HepG2 (cell line): Measurements from ENCODE around the gene KDM4B. TPM values are rescaled to one million over a fixed set of nuclear protein-coding genes. Genes with fewer than 3 reads are reported as not detected.

Experiments
- ATAC-seq: fragments of 200-7000 bp; cut with Tn5 transposase; 3 replicates; pipeline ENCODE4 v1.9.1; 2020; ENCODE audit warnings: mild to moderate bottlenecking, moderate library complexity
- BruUV-seq: library from RNA; stranded (reverse); fragments of 400-500 nt; replicated peaks from 2 replicates; lab custom pipeline; 2021; lab: Mats Ljungman, UMichigan
- CTCF ChIA-PET: fragments of 300-600 bp; formaldehyde crosslinking; extraction: SDS; loops from one replicate; lab custom pipeline; 2021; ENCODE audit warnings: low total read pairs, inconsistent platforms, low intra/inter-chr PET ratio; lab: Yijun Ruan, JAX
- POLR2A ChIA-PET: fragments of 350-600 bp; sonication (Branson Sonifier 250); formaldehyde crosslinking; loops from one replicate; lab custom pipeline; 2020; ENCODE audit warnings: antibody characterized with exemption, inconsistent platforms; lab: Yijun Ruan, JAX
- DNase-seq: peaks from one replicate; pipeline ENCODE4 v3.0.0-alpha.2; 2015; ENCODE audit warnings: low spot score
- FAIRE-seq: peaks from 3 replicates; lab custom pipeline; 2011; peaks lifted over from hg19 to GRCh38; lab: Jason Lieb, UNC
- H2AFZ ChIP-seq: one replicate; pipeline ENCODE4 v1.6.1; 2011; ENCODE audit warnings: low read length, inconsistent platforms
- H3K27ac ChIP-seq: fragments of 300-600 bp; 3 replicates; pipeline ENCODE4 v1.8.0; 2011; ENCODE audit warnings: mixed run types, mild to moderate bottlenecking, mixed read lengths, low read length, inconsistent platforms; ENCODE audit not compliant: insufficient read depth; ENCODE audit errors: extremely low read length
- H3K27me3 ChIP-seq, 2 experiments: fragments of 200-600 bp in 1 of 2; 2 replicates in 1 of 2; 3 replicates in 1 of 2; pipeline versions ENCODE4 v1.6.0 to v1.8.0; 2011; ENCODE audit warnings: low read length in 2 of 2, mild to moderate bottlenecking in 2 of 2, moderate library complexity in 2 of 2, inconsistent platforms in 1 of 2; ENCODE audit not compliant: insufficient read depth in 2 of 2, control insufficient read depth in 1 of 2
- H3K36me3 ChIP-seq, 2 experiments: fragments of 200-600 bp in 1 of 2; replicated peaks in 1 of 2; 2 replicates in 1 of 2; 3 replicates in 1 of 2; pipeline versions ENCODE4 v1.5.1 to v1.8.0; 2011; ENCODE audit warnings: low read length in 2 of 2, inconsistent platforms in 1 of 2; ENCODE audit not compliant: insufficient read depth in 2 of 2, control insufficient read depth in 1 of 2
- H3K4me1 ChIP-seq: 2 replicates; pipeline ENCODE4 v1.5.1; 2012; ENCODE audit warnings: low read length, inconsistent platforms; ENCODE audit not compliant: insufficient read depth
- H3K4me2 ChIP-seq: 2 replicates; pipeline ENCODE4 v1.6.0; 2011; ENCODE audit warnings: low read depth, low read length, inconsistent platforms
- H3K4me3 ChIP-seq, 3 experiments: fragments of 200-600 bp in 1 of 3; sonication (generic), shearing (Covaris generic) in 1 of 3; replicated peaks in 1 of 3; 2 replicates each; pipeline ENCODE4 v1.5.1; 2011 to 2016; ENCODE audit warnings: low read length in 3 of 3, inconsistent platforms in 2 of 3, low read depth in 2 of 3, mild to moderate bottlenecking in 2 of 3, control low read depth in 1 of 3, mixed read lengths in 1 of 3; ENCODE audit not compliant: insufficient read depth in 1 of 3
- H3K79me2 ChIP-seq: one replicate; pipeline ENCODE4 v1.6.1; 2011; ENCODE audit warnings: low read length, inconsistent platforms; ENCODE audit not compliant: insufficient read depth
- H3K9ac ChIP-seq: 2 replicates; pipeline ENCODE4 v1.6.0; 2011; ENCODE audit warnings: mild to moderate bottlenecking, low read depth, low read length, inconsistent platforms; ENCODE audit not compliant: insufficient read depth
- H3K9me3 ChIP-seq: 2 replicates; pipeline ENCODE4 v1.5.1; 2012; ENCODE audit warnings: mild to moderate bottlenecking, low read length
- H4K20me1 ChIP-seq: 2 replicates; pipeline ENCODE4 v1.6.0; 2011; ENCODE audit warnings: inconsistent platforms, mild to moderate bottlenecking, low read length, moderate library complexity; ENCODE audit not compliant: insufficient read depth
- CEBPG ChIP-seq: IDR thresholded peaks from 2 replicates; pipeline ENCODE4 v1.6.1; 2016
- ERF ChIP-seq: IDR thresholded peaks from 2 replicates; pipeline ENCODE4 v1.6.1; 2018; ENCODE audit warnings: missing biosample characterization, missing genetic modification reagents
- HOXA5 ChIP-seq: sonication (generic); formaldehyde crosslinking; IDR thresholded peaks from 2 replicates; pipeline ENCODE4 v1.4.0; 2020; ENCODE audit warnings: missing genetic modification reagents
- KAT2B ChIP-seq: fragments of 150-350 bp; IDR thresholded peaks from 2 replicates; pipeline ENCODE4 v1.6.1; 2014; ENCODE audit warnings: low read depth, low read length, borderline replicate concordance
- MEF2D ChIP-seq: sonication (generic); formaldehyde crosslinking; IDR thresholded peaks from 2 replicates; pipeline ENCODE4 v1.5.1; 2020; ENCODE audit warnings: mild to moderate bottlenecking, missing genetic modification reagents
- RELA ChIP-seq: sonication (generic); formaldehyde crosslinking; IDR thresholded peaks from 2 replicates; pipeline ENCODE4 v1.4.0; 2020; ENCODE audit warnings: missing genetic modification reagents
- SMAD9 ChIP-seq: sonication (generic); formaldehyde crosslinking; IDR thresholded peaks from 2 replicates; pipeline ENCODE4 v1.5.1; 2020; ENCODE audit warnings: mild to moderate bottlenecking, missing genetic modification reagents
- TEAD2 ChIP-seq: sonication (generic); formaldehyde crosslinking; IDR thresholded peaks from 2 replicates; pipeline ENCODE4 v1.9.0; 2021; ENCODE audit warnings: missing genetic modification reagents
- TERF1 ChIP-seq: sonication (generic); formaldehyde crosslinking; IDR thresholded peaks from 2 replicates; pipeline ENCODE4 v1.8.0; 2022; ENCODE audit warnings: mild to moderate bottlenecking, missing genetic modification reagents, moderate library complexity
- TFE3 ChIP-seq: IDR thresholded peaks from 2 replicates; pipeline ENCODE4 v1.6.1; 2016
- TMF1 ChIP-seq: sonication (generic); formaldehyde crosslinking; IDR thresholded peaks from 2 replicates; pipeline ENCODE4 v1.8.1; 2022; ENCODE audit warnings: low read depth, missing genetic modification reagents
- ZBTB14 ChIP-seq: sonication (generic); formaldehyde crosslinking; IDR thresholded peaks from 2 replicates; pipeline ENCODE4 v1.4.0; 2020; ENCODE audit warnings: missing genetic modification reagents
- ZBTB34 ChIP-seq: sonication (generic); formaldehyde crosslinking; IDR thresholded peaks from 2 replicates; pipeline ENCODE4 v1.8.0; 2022; ENCODE audit warnings: mild to moderate bottlenecking, missing genetic modification reagents
- ZKSCAN1 ChIP-seq: fragments of 150-350 bp; IDR thresholded peaks from 2 replicates; pipeline ENCODE4 v1.6.1; 2014; ENCODE audit warnings: low read length
- ZNF17 ChIP-seq: sonication (generic); formaldehyde crosslinking; IDR thresholded peaks from 2 replicates; pipeline ENCODE4 v1.5.0; 2020; ENCODE audit warnings: mild to moderate bottlenecking, missing genetic modification reagents
- ZNF3 ChIP-seq: IDR thresholded peaks from 2 replicates; pipeline ENCODE4 v1.7.0; 2017; ENCODE audit warnings: inconsistent platforms
- ZNF530 ChIP-seq: sonication (generic); formaldehyde crosslinking; IDR thresholded peaks from 2 replicates; pipeline ENCODE4 v1.5.0; 2020; ENCODE audit warnings: low read depth, mild to moderate bottlenecking, missing genetic modification reagents
- ZSCAN9 ChIP-seq: IDR thresholded peaks from 2 replicates; pipeline ENCODE4 v1.6.1; 2016; ENCODE audit warnings: borderline replicate concordance
- ZZZ3 ChIP-seq: sonication (generic); formaldehyde crosslinking; IDR thresholded peaks from 2 replicates; pipeline ENCODE4 v1.4.0; 2020; ENCODE audit warnings: missing genetic modification reagents, mild to moderate bottlenecking, borderline replicate concordance
- WGBS: methylation state at CpG from one replicate; pipeline ENCODE4 v1.1.6; 2017; ENCODE audit warnings: low lambda C conversion rate; 5-methylcytosine and 5-hydroxymethylcytosine counted together
- in situ Hi-C: cut with HindIII; loops from 2 replicates; pipeline ENCODE4 v1.10.0; 2017; ENCODE audit warnings: low pct_unique_long_range_greater_than_20kb; ENCODE audit not compliant: extremely low pct_ligation_motif_present
- intact Hi-C: fragments of 100-400 bp; cut with micrococcal nuclease; formaldehyde crosslinking; loops from one replicate; pipeline ENCODE4 v1.10.0; 2022; ENCODE audit not compliant: unreplicated experiment
- polyA plus RNA-seq, 8 experiments: library from polyadenylated mRNA; depleted of rRNA in 3 of 8; stranded (reverse) in 7 of 8; unstranded in 1 of 8; fragments of >200 nt; fragmentation: Illumina TruSeq in 4 of 8; extraction: Trizol in 4 of 8; gene quantifications; 2 replicates each; pipeline versions ENCODE4 v1.2.1 to v1.2.3, GENCODE V29; 2011 to 2016; ENCODE audit warnings: low read depth in 4 of 8, missing spikeins in 1 of 8, mixed read lengths in 1 of 8; ENCODE audit not compliant: insufficient read depth in 1 of 8
- total RNA-seq, 5 experiments: library from RNA; depleted of rRNA; stranded (reverse); fragments of >200 nt; fragmentation: Illumina TruSeq; extraction: Trizol; gene quantifications; 2 replicates each; pipeline ENCODE4 v1.2.3, GENCODE V29; 2016; ENCODE audit warnings: low read depth in 1 of 5
- TF ChIP-seq, protein P1 (sequence below): sonication (generic); formaldehyde crosslinking; IDR thresholded peaks from 2 replicates; pipeline ENCODE4 v1.5.1; 2020; ENCODE audit warnings: mild to moderate bottlenecking, missing genetic modification reagents

The KDM4B gene
- total and polyA plus RNA-seq, 2 of the 13 experiments (the other 11 are each of a cell fraction or from before 2014, with no cell fraction given), result 4.9 to 14.6 TPM

DNA sequence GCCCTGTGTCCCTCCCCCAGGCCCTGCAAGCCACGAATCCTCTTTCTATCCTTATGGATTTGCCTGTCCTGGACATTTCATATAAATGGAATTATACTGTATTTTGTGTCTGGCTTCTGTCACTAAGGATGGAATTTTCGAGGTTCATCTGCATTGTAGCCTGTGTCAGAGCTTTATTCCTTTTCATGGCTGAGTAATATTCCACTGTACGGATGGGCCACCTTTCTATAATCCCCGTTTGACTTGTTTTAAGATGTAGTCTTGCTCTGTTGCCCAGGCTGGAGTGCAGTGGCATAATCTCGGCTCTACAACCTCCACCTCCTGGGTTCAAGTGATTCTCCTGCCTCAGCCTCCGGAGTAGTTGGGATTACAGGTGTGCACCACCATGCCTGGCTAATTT, 3.9 kb upstream of the KDM4B start:
- no peak for ATAC-seq
- FAIRE-seq, result no peak
- DNase-seq, result no peak
- intact Hi-C loops, result no loop called here
- no peak overlapping the region for H3K4me2 ChIP-seq
- TF ChIP-seq RELA (CRISPR knock-in tag), result no peak
- TF ChIP-seq TERF1 (CRISPR knock-in tag), result no peak
- TF ChIP-seq, protein P1, sequence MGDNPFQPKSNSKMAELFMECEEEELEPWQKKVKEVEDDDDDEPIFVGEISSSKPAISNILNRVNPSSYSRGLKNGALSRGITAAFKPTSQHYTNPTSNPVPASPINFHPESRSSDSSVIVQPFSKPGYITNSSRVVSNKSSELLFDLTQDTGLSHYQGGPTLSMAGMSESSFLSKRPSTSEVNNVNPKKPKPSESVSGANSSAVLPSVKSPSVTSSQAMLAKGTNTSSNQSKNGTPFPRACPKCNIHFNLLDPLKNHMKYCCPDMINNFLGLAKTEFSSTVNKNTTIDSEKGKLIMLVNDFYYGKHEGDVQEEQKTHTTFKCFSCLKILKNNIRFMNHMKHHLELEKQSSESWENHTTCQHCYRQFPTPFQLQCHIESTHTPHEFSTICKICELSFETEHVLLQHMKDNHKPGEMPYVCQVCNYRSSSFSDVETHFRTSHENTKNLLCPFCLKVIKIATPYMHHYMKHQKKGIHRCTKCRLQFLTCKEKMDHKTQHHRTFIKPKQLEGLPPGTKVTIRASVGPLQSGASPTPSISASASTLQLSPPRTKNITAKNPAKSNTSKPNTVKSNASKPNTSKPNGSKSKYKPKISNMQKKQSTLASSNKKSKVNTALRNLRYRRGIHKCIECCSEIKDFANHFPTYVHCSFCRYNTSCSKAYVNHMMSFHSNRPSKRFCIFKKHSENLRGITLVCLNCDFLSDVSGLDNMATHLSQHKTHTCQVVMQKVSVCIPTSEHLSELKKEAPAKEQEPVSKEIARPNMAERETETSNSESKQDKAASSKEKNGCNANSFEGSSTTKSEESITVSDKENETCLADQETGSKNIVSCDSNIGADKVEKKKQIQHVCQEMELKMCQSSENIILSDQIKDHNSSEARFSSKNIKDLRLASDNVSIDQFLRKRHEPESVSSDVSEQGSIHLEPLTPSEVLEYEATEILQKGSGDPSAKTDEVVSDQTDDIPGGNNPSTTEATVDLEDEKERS (CRISPR knock-in tag), result no peak
- TF ChIP-seq ZKSCAN1, result no peak
- TF ChIP-seq ZZZ3 (CRISPR knock-in tag), result no peak
- TF ChIP-seq MEF2D, result no peak
- TF ChIP-seq ZSCAN9 (CRISPR knock-in tag), result no peak
- no peak for TF ChIP-seq ZBTB14 (CRISPR knock-in tag)
- TF ChIP-seq ZNF530 (CRISPR knock-in tag), result no peak
- TF ChIP-seq ZBTB34 (CRISPR knock-in tag), result no peak
- no peak for TF ChIP-seq ERF (CRISPR knock-in tag)
- no peak for TF ChIP-seq ZNF17
- TF ChIP-seq TEAD2, result no peak
- no peak for TF ChIP-seq KAT2B
- TF ChIP-seq ZNF3 (CRISPR knock-in tag), result no peak
- no peak for TF ChIP-seq SMAD9 (CRISPR knock-in tag)
- TF ChIP-seq TFE3, result no peak
- no peak for TF ChIP-seq CEBPG
- TF ChIP-seq HOXA5 (CRISPR knock-in tag), result no peak
- TF ChIP-seq TMF1 (CRISPR knock-in tag), result no peak
- TF ChIP-seq, all 625 proteins: peak for 0
- no peak overlapping the region for H3K27ac ChIP-seq
- WGBS, result 97% methylated on average over 6 of the region's 6 CpGs
- H2AFZ ChIP-seq, result no peak overlapping the region
- POLR2A ChIA-PET, result no interaction called here
- BruUV-seq, result no TSS peak
- H3K9me3 ChIP-seq, result no peaks in the 10 kb centered on the region
- peaks cover 14% of the 10 kb centered on the region for H3K4me1 ChIP-seq
- peaks cover 6 to 13% of the 10 kb centered on the region in 2 experiments; a peak in 4 of 5 replicates for H3K36me3 ChIP-seq
- peaks cover 4% of the 10 kb centered on the region for H4K20me1 ChIP-seq
- peaks cover 6% of the 10 kb centered on the region for H3K79me2 ChIP-seq
- CTCF ChIA-PET, result no interaction called here
- H3K4me3 ChIP-seq, result no peak overlapping the region
- H3K27me3 ChIP-seq, result no peaks in the 10 kb centered on the region; a peak in 2 of 5 replicates
- in situ Hi-C loops, result no loop called here
- H3K9ac ChIP-seq, result no peak overlapping the region
